Measurements from ENCODE around the gene MRAP2.
"Not testable (repeated sequence)": the region's sequence is repeated elsewhere in the genome, so short reads cannot be mapped to it uniquely, and the experiment has no call there.

The MRAP2 gene

GRCh38 chr6:84118191-84118590 lies 84.6 kb downstream of the MRAP2 start:
- no peak for FAIRE-seq
- no peak for DNase-seq (ENCODE audit: insufficient read length, low spot score)

GRCh38 chr6:84119277-84119676 lies 85.7 kb downstream of the MRAP2 start:
- FAIRE-seq (no peak), DNase-seq (ENCODE audit: insufficient read length, low spot score) (no peak)

- DNase-seq (ENCODE audit: insufficient read length, low spot score) (no peak), FAIRE-seq (no peak)
These were observed 89.6 kb downstream of the MRAP2 start for GRCh38 chr6:84123186-84123585.

- DNase-seq (ENCODE audit: insufficient read length, low spot score); FAIRE-seq: not testable (repeated sequence)
These were observed 96.0 kb downstream of the MRAP2 start for GRCh38 chr6:84129588-84129987.

GRCh38 chr6:84133385-84133784 lies 99.8 kb downstream of the MRAP2 start:
- not testable (repeated sequence) for FAIRE-seq; DNase-seq (ENCODE audit: insufficient read length, low spot score)

- FAIRE-seq (no peak), DNase-seq (ENCODE audit: insufficient read length, low spot score) (no peak)
These were observed 101.7 kb downstream of the MRAP2 start for GRCh38 chr6:84135291-84135690.

- DNase-seq (ENCODE audit: insufficient read length, low spot score) (no peak), FAIRE-seq (no peak)
These were observed 102.9 kb downstream of the MRAP2 start for GRCh38 chr6:84136364-84137050.

- peak; percentile 55 for FAIRE-seq
These were observed 103.4 kb downstream of the MRAP2 start for GRCh38 chr6:84137051-84137375.

GRCh38 chr6:84137989-84138575 lies 104.5 kb downstream of the MRAP2 start:
- DNase-seq (ENCODE audit: insufficient read length, low spot score) = no peak

More at GRCh38 chr6:84137051-84137375, 103.4 kb downstream of the MRAP2 start:
- no peak for DNase-seq (ENCODE audit: insufficient read length, low spot score)

GRCh38 chr6:84139311-84139710 lies 105.7 kb downstream of the MRAP2 start:
- DNase-seq (ENCODE audit: insufficient read length, low spot score) = no peak
- no peak for FAIRE-seq

More at GRCh38 chr6:84137989-84138575, 104.5 kb downstream of the MRAP2 start:
- FAIRE-seq = no peak
